Measurements from ENCODE around the gene AGAP1. TPM values are rescaled to one million over a fixed set of nuclear protein-coding genes. Genes with fewer than 3 reads are reported as not detected.

The AGAP1 gene
- total and polyA plus RNA-seq, 11 donors = 5.9 to 21.6 (median 18.9) TPM

DNA sequence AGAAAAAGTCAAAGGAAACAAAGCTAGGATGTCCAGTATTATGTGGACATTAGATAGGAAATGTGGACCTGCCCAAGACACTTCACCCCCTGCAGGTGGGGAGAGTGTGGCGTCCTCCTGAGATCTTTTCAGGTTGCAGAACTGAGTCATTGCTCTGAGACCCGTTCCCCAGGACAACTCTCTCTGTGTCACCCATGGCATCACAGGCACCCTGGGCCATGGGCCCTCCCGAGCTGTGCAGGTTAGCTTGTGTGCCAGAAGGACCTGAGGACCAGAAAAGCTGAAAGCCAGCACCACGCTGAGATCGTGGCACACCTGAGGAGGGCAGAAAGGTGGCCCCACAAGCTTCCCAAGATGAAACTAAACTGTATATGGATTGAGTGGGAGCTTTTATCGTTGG lies 229.5 kb downstream of the AGAP1 start:
- H3K36me3 ChIP-seq = peaks cover 0 to 13% (median 4%) of the 10 kb centered on the region in 9 donors
- no peaks in the 10 kb centered on the region for H3K27me3 ChIP-seq
- DNase-seq (no peak), ATAC-seq (no peak)
- no peaks in the 10 kb centered on the region for H3K9me3 ChIP-seq
- TF ChIP-seq POLR2A (IDR thresholded peaks at IDR 0.05) (no peak), CTCF (IDR thresholded peaks at IDR 0.05) (no peak)
- H3K4me1 ChIP-seq = peaks cover 0 to 28% (median 14%) of the 10 kb centered on the region in 12 donors
- peak overlapping the region in 1 of 12 donors; percentile 77 for H3K27ac ChIP-seq
- H3K4me3 ChIP-seq = no peak overlapping the region
- WGBS, 4 donors = 94 to 98% (median 96%) methylated on average over 6 of the region's 6 CpGs
- intact Hi-C loops (cut with DNase I) = no loop called here

DNA sequence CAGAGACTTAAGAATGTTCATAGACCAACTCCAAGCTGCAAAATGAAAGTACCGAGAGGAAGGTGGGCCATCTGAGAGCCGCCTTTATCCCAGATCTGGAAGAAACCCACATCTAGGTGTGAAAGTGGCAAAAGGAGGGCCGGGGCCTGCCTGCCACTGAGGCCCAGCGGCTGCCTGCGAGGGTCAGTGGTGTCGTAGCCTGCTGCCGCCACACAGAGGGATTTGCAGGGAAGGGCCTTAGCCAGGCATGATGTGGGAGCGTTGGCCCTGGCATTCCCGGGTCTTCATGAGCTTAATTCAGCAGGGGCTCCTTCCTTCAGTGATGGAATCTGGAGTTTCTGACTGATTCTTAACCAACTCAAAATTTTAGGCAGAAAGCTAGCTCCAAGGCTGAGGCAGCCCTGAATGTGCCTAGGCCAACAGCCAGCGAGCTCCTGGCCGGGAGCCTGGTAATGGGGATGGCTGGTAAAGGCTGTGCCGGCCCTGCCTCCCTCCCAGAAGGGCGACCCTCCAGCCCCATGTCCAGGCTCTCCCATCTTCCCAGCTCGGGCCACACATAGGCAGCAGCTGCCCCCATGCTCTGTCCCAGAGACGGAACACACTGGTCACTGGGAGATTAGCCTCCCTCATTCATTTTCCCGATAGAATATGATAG lies 230.1 kb downstream of the AGAP1 start:
- ATAC-seq (peak in 2 of 4 donors; percentile 14 to 20), DNase-seq (no peak)
- intact Hi-C loops (cut with DNase I) = no loop called here
- TF ChIP-seq POLR2A (IDR thresholded peaks at IDR 0.05) = no peak
- peaks cover 0 to 33% (median 17%) of the 10 kb centered on the region in 12 donors for H3K4me1 ChIP-seq
- no peak overlapping the region for H3K4me3 ChIP-seq
- H3K27me3 ChIP-seq = no peaks in the 10 kb centered on the region
- peak overlapping the region in 11 of 12 donors; percentile 10 to 90 (median 57) for H3K27ac ChIP-seq
- no peaks in the 10 kb centered on the region for H3K9me3 ChIP-seq
- H3K36me3 ChIP-seq = peaks cover 0 to 8% (median 0%) of the 10 kb centered on the region in 9 donors
- WGBS, 4 donors = 83 to 90% (median 88%) methylated on average over 16 of the region's 16 CpGs

DNA sequence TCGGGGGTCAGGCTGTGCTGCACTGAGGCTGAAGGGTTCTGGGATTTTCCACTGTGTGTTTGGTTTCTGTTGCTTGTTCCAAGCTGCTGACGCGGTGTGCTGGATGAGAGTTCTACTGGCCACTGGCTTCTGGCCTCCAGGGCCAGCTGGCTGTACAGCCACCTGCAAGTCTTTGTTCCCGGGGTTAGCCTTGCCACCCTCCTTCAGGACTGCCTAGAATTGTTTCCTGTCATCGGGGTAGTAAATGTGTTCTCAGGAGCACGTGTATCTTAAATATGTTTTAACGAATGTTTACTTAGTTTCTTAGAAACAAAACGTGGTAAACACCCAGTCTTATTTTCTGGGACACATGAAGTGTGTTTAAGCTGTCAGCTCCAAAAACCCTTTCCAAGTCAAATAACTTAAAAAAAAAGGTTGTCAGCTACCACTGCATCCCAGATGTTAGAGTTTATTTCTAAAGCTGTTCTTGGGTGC lies 231.2 kb downstream of the AGAP1 start:
- TF ChIP-seq POLR2A (IDR thresholded peaks at IDR 0.05) (no peak), CTCF (IDR thresholded peaks at IDR 0.05) (no peak)
- Histone ChIP-seq H3K27ac (peak overlapping the region in 10 of 12 donors; percentile 33 to 90 (median 60)), H3K36me3 (no peaks in the 10 kb centered on the region), H3K9me3 (no peaks in the 10 kb centered on the region), H3K4me3 (peak overlapping the region in 2 of 12 donors; percentile 14 to 32), H3K4me1 (peaks cover 0 to 38% (median 20%) of the 10 kb centered on the region in 12 donors), H3K27me3 (no peaks in the 10 kb centered on the region)
- intact Hi-C loops (cut with DNase I) = loop anchor here in 1 of 10 donors (5.0 kb wide), 1 partner anchor 118 kb away; no protein-coding TSS in a partner anchor
- ATAC-seq = peak; percentile 70 to 84 (median 78)
- 39 to 66% (median 50%) methylated on average over 8 of the region's 8 CpGs for WGBS, 4 donors
- peak; percentile 61 to 79 (median 78) for DNase-seq

GRCh38 chr2:235725841-235726240 lies 232.0 kb downstream of the AGAP1 start:
- H3K9me3 ChIP-seq = no peaks in the 10 kb centered on the region
- TF ChIP-seq CTCF (IDR thresholded peaks at IDR 0.05) (no peak), POLR2A (IDR thresholded peaks at IDR 0.05) (no peak)
- H3K27me3 ChIP-seq = no peaks in the 10 kb centered on the region
- 81 to 96% (median 84%) methylated on average over 4 of the region's 4 CpGs for WGBS, 4 donors
- H3K27ac ChIP-seq = peak overlapping the region in 6 of 12 donors; percentile 8 to 83 (median 70)
- DNase-seq (no peak), ATAC-seq (no peak)
- intact Hi-C loops (cut with DNase I) = loop anchor here in 1 of 10 donors (5.0 kb wide), 1 partner anchor 119 kb away; no protein-coding TSS in a partner anchor
- H3K36me3 ChIP-seq = no peaks in the 10 kb centered on the region
- H3K4me1 ChIP-seq = peaks cover 0 to 38% (median 20%) of the 10 kb centered on the region in 12 donors
- H3K4me3 ChIP-seq = no peak overlapping the region

Measured in heart left ventricle (tissue), 16 donors.